ENCODE data around the gene PPARD. TPM values are rescaled to one million over a fixed set of nuclear protein-coding genes. Genes with fewer than 3 reads are reported as not detected.
"Not testable (repeated sequence)": the region's sequence is repeated elsewhere in the genome, so short reads cannot be mapped to it uniquely, and the experiment has no call there.

PPARD gene
- total and polyA plus RNA-seq, 2 donors (not counting 1 experiment from before 2014, with no cell fraction given): 14.8 to 16.3 TPM

DNA sequence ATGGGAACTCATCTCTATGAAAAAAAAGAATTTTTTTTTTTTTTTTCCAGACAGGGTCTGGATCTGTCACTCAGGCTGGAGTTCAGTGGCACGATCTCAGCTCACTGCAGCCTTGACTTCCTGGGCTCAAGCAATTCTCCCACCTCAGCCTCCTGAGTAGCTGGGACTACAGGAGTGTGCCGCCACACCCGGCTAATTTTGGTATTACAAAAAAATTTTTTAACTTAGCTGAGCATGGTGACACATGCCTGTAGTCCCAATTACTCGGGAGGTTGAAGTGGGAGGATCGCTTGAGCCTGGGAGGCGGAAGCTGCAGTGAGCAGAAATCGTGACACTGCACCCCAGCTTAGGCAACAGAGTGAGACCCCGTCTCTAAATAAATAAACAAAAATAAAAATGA, 37.2 kb upstream of the PPARD start:
- no peak overlapping the region for H3K27ac ChIP-seq (ENCODE audit: insufficient read depth, low read length)
- no peak overlapping the region for H3K4me3 ChIP-seq (replicated peaks in 1 of 4; ENCODE audit: control extremely low read depth in 1 of 4, insufficient read depth in 1 of 4, low read depth in 3 of 4, low read length in 4 of 4)
- H2AFZ ChIP-seq (ENCODE audit: low read length): no peak overlapping the region
- no peak for DNase-seq (ENCODE audit: low read depth in 2 of 2)
- H3K27me3 ChIP-seq (ENCODE audit: control insufficient read depth, insufficient read depth, low read length): peaks cover 2% of the 10 kb centered on the region
- no peaks in the 10 kb centered on the region for H3K9me3 ChIP-seq (ENCODE audit: control insufficient read depth, insufficient read depth, low read depth, low read length)
- H4K20me1 ChIP-seq (ENCODE audit: control insufficient read depth, extremely low read depth, insufficient read depth, low read length): no peaks in the 10 kb centered on the region
- H3K9ac ChIP-seq (ENCODE audit: insufficient read depth, low read length): no peak overlapping the region
- no peak overlapping the region for H3K4me2 ChIP-seq (ENCODE audit: extremely low read depth, insufficient read depth, low read length)
- H3K79me2 ChIP-seq (ENCODE audit: control insufficient read depth, insufficient read depth, low read length): no peaks in the 10 kb centered on the region
- no peak for TF ChIP-seq EZH2 (IDR thresholded peaks at IDR 0.05; ENCODE audit: low read length, missing control alignments)
- TF ChIP-seq, protein P1, sequence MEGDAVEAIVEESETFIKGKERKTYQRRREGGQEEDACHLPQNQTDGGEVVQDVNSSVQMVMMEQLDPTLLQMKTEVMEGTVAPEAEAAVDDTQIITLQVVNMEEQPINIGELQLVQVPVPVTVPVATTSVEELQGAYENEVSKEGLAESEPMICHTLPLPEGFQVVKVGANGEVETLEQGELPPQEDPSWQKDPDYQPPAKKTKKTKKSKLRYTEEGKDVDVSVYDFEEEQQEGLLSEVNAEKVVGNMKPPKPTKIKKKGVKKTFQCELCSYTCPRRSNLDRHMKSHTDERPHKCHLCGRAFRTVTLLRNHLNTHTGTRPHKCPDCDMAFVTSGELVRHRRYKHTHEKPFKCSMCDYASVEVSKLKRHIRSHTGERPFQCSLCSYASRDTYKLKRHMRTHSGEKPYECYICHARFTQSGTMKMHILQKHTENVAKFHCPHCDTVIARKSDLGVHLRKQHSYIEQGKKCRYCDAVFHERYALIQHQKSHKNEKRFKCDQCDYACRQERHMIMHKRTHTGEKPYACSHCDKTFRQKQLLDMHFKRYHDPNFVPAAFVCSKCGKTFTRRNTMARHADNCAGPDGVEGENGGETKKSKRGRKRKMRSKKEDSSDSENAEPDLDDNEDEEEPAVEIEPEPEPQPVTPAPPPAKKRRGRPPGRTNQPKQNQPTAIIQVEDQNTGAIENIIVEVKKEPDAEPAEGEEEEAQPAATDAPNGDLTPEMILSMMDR (conservative IDR thresholded peaks at IDR 0.05 in 1 of 2, IDR thresholded peaks at IDR 0.05 in 1 of 2; ENCODE audit: low read depth in 1 of 2, low read length in 2 of 2): no peak
- no peaks in the 10 kb centered on the region for H3K4me1 ChIP-seq (ENCODE audit: control insufficient read depth, extremely low read depth, insufficient read depth, low read length)
- H3K36me3 ChIP-seq (ENCODE audit: control insufficient read depth, insufficient read depth, low read length): no peaks in the 10 kb centered on the region

DNA sequence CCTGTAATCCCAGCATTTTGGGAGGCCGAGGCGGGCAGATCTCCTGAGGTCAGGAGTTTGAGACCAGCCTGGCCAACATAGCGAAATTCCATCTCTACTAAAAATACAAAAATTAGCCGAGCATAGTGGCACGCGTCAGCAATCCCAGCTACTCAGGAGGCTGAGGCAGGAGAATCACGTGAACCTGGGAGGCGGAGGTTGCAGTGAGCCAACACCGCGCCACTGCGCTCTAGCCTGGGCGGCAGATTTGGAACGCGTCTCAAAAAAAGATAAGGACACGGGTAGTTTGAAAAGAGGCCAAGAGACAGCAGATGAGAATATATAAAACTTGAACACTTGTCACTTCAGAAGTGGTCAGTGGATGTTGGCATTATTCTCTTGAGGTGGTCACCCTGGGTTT, 35.2 kb upstream of the PPARD start:
- H3K4me3 ChIP-seq (replicated peaks in 1 of 4; ENCODE audit: control extremely low read depth in 1 of 4, insufficient read depth in 1 of 4, low read depth in 3 of 4, low read length in 4 of 4); H3K4me1 ChIP-seq (ENCODE audit: control insufficient read depth, extremely low read depth, insufficient read depth, low read length); H3K9ac ChIP-seq (ENCODE audit: insufficient read depth, low read length): not testable (repeated sequence)

DNA sequence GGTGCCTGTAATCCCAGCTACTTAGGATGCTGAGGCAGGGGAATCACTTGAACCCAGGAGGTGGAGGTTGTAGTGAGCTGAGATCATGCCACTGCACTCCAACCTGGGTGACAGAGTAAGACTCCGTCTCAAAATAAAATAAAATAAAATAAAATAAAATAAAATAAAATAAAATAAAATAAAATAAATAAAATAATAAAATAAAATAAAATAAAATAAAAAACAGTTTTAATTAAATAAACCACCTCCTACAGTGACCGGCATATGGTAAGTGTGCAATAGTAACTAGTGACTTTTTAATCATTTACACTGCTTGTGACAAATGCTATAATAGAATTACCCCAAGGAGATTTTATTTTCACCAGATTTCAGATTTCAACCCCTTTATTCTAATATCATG, 33.8 kb upstream of the PPARD start:
- not testable (repeated sequence) for H3K4me1 ChIP-seq (ENCODE audit: control insufficient read depth, extremely low read depth, insufficient read depth, low read length); H3K4me3 ChIP-seq (replicated peaks in 1 of 4; ENCODE audit: control extremely low read depth in 1 of 4, insufficient read depth in 1 of 4, low read depth in 3 of 4, low read length in 4 of 4); H3K36me3 ChIP-seq (ENCODE audit: control insufficient read depth, insufficient read depth, low read length); H2AFZ ChIP-seq (ENCODE audit: low read length); H4K20me1 ChIP-seq (ENCODE audit: control insufficient read depth, extremely low read depth, insufficient read depth, low read length); H3K9ac ChIP-seq (ENCODE audit: insufficient read depth, low read length); H3K27ac ChIP-seq (ENCODE audit: insufficient read depth, low read length); H3K79me2 ChIP-seq (ENCODE audit: control insufficient read depth, insufficient read depth, low read length); H3K4me2 ChIP-seq (ENCODE audit: extremely low read depth, insufficient read depth, low read length); DNase-seq (ENCODE audit: low read depth in 2 of 2); H3K27me3 ChIP-seq (ENCODE audit: control insufficient read depth, insufficient read depth, low read length); H3K9me3 ChIP-seq (ENCODE audit: control insufficient read depth, insufficient read depth, low read depth, low read length)

More for the DNA sequence above, 35.2 kb upstream of the PPARD start:
- not testable (repeated sequence) for H3K9me3 ChIP-seq (ENCODE audit: control insufficient read depth, insufficient read depth, low read depth, low read length); H3K27ac ChIP-seq (ENCODE audit: insufficient read depth, low read length); H3K79me2 ChIP-seq (ENCODE audit: control insufficient read depth, insufficient read depth, low read length); H4K20me1 ChIP-seq (ENCODE audit: control insufficient read depth, extremely low read depth, insufficient read depth, low read length); H3K4me2 ChIP-seq (ENCODE audit: extremely low read depth, insufficient read depth, low read length); H3K36me3 ChIP-seq (ENCODE audit: control insufficient read depth, insufficient read depth, low read length); DNase-seq (ENCODE audit: low read depth in 2 of 2); H3K27me3 ChIP-seq (ENCODE audit: control insufficient read depth, insufficient read depth, low read length); H2AFZ ChIP-seq (ENCODE audit: low read length)

DNA sequence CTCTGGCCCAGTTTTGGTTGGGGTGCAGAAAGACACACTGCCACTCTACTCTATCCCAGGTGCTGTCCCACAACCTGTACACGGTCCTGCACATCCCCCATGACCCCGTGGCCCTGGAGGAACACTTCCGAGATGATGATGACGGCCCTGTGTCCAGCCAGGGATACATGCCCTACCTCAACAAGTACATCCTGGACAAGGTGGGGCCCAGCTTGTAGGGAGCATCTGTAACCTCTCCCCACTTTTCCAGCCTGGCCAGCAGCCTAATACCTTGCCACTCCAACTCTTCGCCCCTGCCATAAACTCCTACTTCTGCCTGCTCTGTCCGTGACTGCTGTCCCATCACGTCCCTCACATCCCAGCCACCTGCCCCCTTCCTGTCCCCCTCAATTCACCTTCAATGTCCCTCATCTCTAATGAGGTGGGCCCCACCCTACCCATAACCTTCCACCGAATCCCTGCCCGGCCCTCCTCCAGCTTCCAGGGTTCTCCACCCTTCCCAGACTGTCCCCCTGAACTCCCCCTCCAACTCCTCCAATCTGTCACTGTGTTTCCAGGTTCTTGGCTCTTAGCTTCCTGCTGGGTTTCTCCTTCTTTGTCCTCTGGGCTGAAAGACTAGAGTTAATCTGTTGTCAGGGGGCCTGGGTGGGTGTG, 32.6 kb upstream of the PPARD start:
- no peak for DNase-seq (ENCODE audit: low read depth in 2 of 2)
- Histone ChIP-seq H3K79me2 (ENCODE audit: control insufficient read depth, insufficient read depth, low read length) (no peaks in the 10 kb centered on the region), H2AFZ (ENCODE audit: low read length) (no peak overlapping the region), H3K9me3 (ENCODE audit: control insufficient read depth, insufficient read depth, low read depth, low read length) (no peaks in the 10 kb centered on the region), H3K4me3 (replicated peaks in 1 of 4; ENCODE audit: control extremely low read depth in 1 of 4, insufficient read depth in 1 of 4, low read depth in 3 of 4, low read length in 4 of 4) (no peak overlapping the region), H3K4me2 (ENCODE audit: extremely low read depth, insufficient read depth, low read length) (no peak overlapping the region), H3K4me1 (ENCODE audit: control insufficient read depth, extremely low read depth, insufficient read depth, low read length) (no peaks in the 10 kb centered on the region), H3K9ac (ENCODE audit: insufficient read depth, low read length) (no peak overlapping the region), H4K20me1 (ENCODE audit: control insufficient read depth, extremely low read depth, insufficient read depth, low read length) (no peaks in the 10 kb centered on the region), H3K36me3 (ENCODE audit: control insufficient read depth, insufficient read depth, low read length) (no peaks in the 10 kb centered on the region), H3K27ac (ENCODE audit: insufficient read depth, low read length) (no peak overlapping the region), H3K27me3 (ENCODE audit: control insufficient read depth, insufficient read depth, low read length) (peaks cover 2% of the 10 kb centered on the region)
- TF ChIP-seq, protein P1 (conservative IDR thresholded peaks at IDR 0.05 in 1 of 2, IDR thresholded peaks at IDR 0.05 in 1 of 2; ENCODE audit: low read depth in 1 of 2, low read length in 2 of 2): no peak
- TF ChIP-seq EZH2 (IDR thresholded peaks at IDR 0.05; ENCODE audit: low read length, missing control alignments): no peak
